ENCODE measurements around the gene PCDHA8.

The PCDHA8 gene

GRCh38 chr5:140883927-140884697, 43.1 kb downstream of the PCDHA8 start:
- no peak for TF ChIP-seq CTCF (IDR thresholded peaks at IDR 0.05; ENCODE audit: low read length, missing control alignments)
- DNase-seq (ENCODE audit: low read depth) = no peak
- no peak overlapping the region for H3K4me3 ChIP-seq (replicated peaks; ENCODE audit: low read depth, low read length)
